ENCODE results near the gene DCP1A.
A peak's percentile ranks its signal among the peaks of the same experiment; 100 is the strongest.

The DCP1A gene

GRCh38 chr3:53347261-53348064 is at the start of gene DCP1A:
TSS of gene DCP1A (minus strand) at chr3:53347543. CDS start at chr3:53347517, 26 bp downstream.
- no peak for TF ChIP-seq CTCF (IDR thresholded peaks at IDR 0.05; ENCODE audit: insufficient read depth, low read depth, low read length, missing control alignments)
- peak; percentile 98 for DNase-seq (ENCODE audit: low read depth)
- peak within 1 kb of the TSS; percentile 93 for H3K4me3 ChIP-seq (ENCODE audit: low read depth, low read length)

- H3K4me3 ChIP-seq (ENCODE audit: low read depth, low read length): no peak overlapping the region
- TF ChIP-seq CTCF (IDR thresholded peaks at IDR 0.05; ENCODE audit: insufficient read depth, low read depth, low read length, missing control alignments): no peak
Observed at GRCh38 chr3:53384465-53385423, 37.4 kb upstream of the DCP1A start.

GRCh38 chr3:53382106-53382505 is 34.8 kb upstream of the DCP1A start:
- H3K4me3 ChIP-seq (ENCODE audit: low read depth, low read length): no peak overlapping the region
- no peak for TF ChIP-seq CTCF (IDR thresholded peaks at IDR 0.05; ENCODE audit: insufficient read depth, low read depth, low read length, missing control alignments)
- DNase-seq (ENCODE audit: low read depth): no peak

More at GRCh38 chr3:53384465-53385423, 37.4 kb upstream of the DCP1A start:
- DNase-seq (ENCODE audit: low read depth): peak; percentile 13

- H3K4me3 ChIP-seq (ENCODE audit: low read depth, low read length): no peak overlapping the region
- TF ChIP-seq CTCF (IDR thresholded peaks at IDR 0.05; ENCODE audit: insufficient read depth, low read depth, low read length, missing control alignments): no peak
Observed at GRCh38 chr3:53380306-53380705, 33.0 kb upstream of the DCP1A start.

GRCh38 chr3:53379898-53380297 is 32.6 kb upstream of the DCP1A start:
- no peak overlapping the region for H3K4me3 ChIP-seq (ENCODE audit: low read depth, low read length)
- DNase-seq (ENCODE audit: low read depth): no peak
- no peak for TF ChIP-seq CTCF (IDR thresholded peaks at IDR 0.05; ENCODE audit: insufficient read depth, low read depth, low read length, missing control alignments)

More at GRCh38 chr3:53380306-53380705, 33.0 kb upstream of the DCP1A start:
- DNase-seq (ENCODE audit: low read depth): no peak

GRCh38 chr3:53377794-53378193 is 30.5 kb upstream of the DCP1A start:
- no peak for TF ChIP-seq CTCF (IDR thresholded peaks at IDR 0.05; ENCODE audit: insufficient read depth, low read depth, low read length, missing control alignments)
- no peak for DNase-seq (ENCODE audit: low read depth)
- no peak overlapping the region for H3K4me3 ChIP-seq (ENCODE audit: low read depth, low read length)

Measured in GM12865 (cell line).